HL-60 (cell line): Measurements from ENCODE around the gene HS3ST2.

Experiments
- GABPA ChIP-seq: IDR thresholded peaks from 2 replicates; pipeline ENCODE4 v1.6.1; 2012; ENCODE audit warnings: low read depth
- POLR2AphosphoS5 ChIP-seq: IDR thresholded peaks from 2 replicates; pipeline ENCODE4 v1.6.1; 2012; ENCODE audit warnings: low read depth
- SPI1 ChIP-seq: IDR thresholded peaks from 2 replicates; pipeline ENCODE4 v1.6.1; 2012; ENCODE audit warnings: low read depth, mild to moderate bottlenecking, borderline replicate concordance
- TF ChIP-seq, protein P1 (sequence below): IDR thresholded peaks from one replicate; pipeline ENCODE4 v1.5.1; 2011; ENCODE audit warnings: low read length, control low read depth, inconsistent platforms; ENCODE audit not compliant: insufficient read depth

DNA sequence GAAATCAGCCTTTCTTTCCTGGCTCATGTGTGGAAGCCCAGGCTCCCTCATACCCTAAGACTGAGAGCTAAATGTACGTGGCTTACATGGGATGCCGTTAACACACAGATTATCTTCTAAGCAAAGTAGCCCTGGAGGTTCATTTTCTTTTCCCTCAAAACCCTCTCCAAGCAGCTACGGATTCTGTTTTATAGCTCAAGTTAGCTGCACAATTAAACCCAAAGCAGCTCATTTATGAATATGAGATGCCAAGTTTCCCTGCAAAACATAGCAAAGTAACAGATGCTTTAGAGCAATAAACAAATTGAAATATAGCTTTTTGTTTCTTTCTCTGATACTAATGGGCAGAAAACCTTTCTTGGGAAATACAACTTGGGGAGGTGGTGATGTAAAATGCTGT lies 72.0 kb downstream of the HS3ST2 start:
- TF ChIP-seq, protein P1, sequence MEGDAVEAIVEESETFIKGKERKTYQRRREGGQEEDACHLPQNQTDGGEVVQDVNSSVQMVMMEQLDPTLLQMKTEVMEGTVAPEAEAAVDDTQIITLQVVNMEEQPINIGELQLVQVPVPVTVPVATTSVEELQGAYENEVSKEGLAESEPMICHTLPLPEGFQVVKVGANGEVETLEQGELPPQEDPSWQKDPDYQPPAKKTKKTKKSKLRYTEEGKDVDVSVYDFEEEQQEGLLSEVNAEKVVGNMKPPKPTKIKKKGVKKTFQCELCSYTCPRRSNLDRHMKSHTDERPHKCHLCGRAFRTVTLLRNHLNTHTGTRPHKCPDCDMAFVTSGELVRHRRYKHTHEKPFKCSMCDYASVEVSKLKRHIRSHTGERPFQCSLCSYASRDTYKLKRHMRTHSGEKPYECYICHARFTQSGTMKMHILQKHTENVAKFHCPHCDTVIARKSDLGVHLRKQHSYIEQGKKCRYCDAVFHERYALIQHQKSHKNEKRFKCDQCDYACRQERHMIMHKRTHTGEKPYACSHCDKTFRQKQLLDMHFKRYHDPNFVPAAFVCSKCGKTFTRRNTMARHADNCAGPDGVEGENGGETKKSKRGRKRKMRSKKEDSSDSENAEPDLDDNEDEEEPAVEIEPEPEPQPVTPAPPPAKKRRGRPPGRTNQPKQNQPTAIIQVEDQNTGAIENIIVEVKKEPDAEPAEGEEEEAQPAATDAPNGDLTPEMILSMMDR = no peak
- TF ChIP-seq GABPA = no peak
- TF ChIP-seq POLR2AphosphoS5 = no peak
- no peak for TF ChIP-seq SPI1
